ENCODE measurements around the gene KAT2B. TPM values are rescaled to one million over a fixed set of nuclear protein-coding genes. Genes with fewer than 3 reads are reported as not detected.
A peak's percentile ranks its signal among the peaks of the same experiment; 100 is the strongest.

Gene KAT2B
- total and polyA plus RNA-seq, 2 donors (not counting 1 experiment from before 2014, with no cell fraction given): 21.7 to 57.5 TPM

DNA sequence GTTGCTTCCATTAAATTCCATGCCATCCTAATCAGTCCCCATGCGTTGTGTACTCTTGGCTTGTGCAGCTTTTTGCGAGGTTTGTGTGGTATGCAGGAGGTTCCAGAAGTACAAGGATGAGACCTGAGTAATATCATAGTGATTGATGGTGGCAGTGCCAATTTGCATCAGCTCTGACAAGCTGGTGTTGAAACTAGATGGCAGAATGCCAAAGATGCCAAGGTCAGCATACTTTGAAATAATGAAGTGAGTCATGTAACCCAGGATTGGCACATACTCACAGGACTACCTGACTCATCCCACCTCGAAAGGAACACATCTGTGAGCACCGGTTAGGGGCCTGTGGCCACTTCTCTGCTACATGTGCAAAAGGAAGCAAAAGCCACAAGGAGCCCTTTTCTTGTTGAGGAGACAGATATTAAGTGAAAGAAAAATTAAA is 14.3 kb downstream of the KAT2B start:
- Histone ChIP-seq H3K9ac (ENCODE audit: low read length) (no peak overlapping the region), H3K79me2 (ENCODE audit: control insufficient read depth, insufficient read depth, low read length) (peaks cover 79% of the 10 kb centered on the region), H3K27ac (ENCODE audit: low read length in 2 of 2) (peak overlapping the region in 1 of 2 donors; percentile 55), H3K9me3 (ENCODE audit: control extremely low read depth in 1 of 3, control insufficient read depth in 2 of 3, insufficient read depth in 1 of 3, low read length in 2 of 3) (no peaks in the 10 kb centered on the region), H4K20me1 (ENCODE audit: control insufficient read depth, insufficient read depth, low read length, poor library complexity, severe bottlenecking) (peaks cover 24% of the 10 kb centered on the region), H3K4me3 (ENCODE audit: control extremely low read depth in 1 of 5, extremely low read depth in 1 of 5, insufficient read depth in 1 of 5, low read depth in 2 of 5, low read length in 4 of 5) (no peak overlapping the region), H3K4me1 (ENCODE audit: control insufficient read depth in 2 of 2, insufficient read depth in 2 of 2, low read length in 2 of 2) (peaks cover 34 to 41% of the 10 kb centered on the region in 2 donors), H3K27me3 (replicated peaks in 1 of 4; ENCODE audit: control extremely low read depth in 1 of 4, control insufficient read depth in 3 of 4, insufficient read depth in 4 of 4, low read length in 3 of 4) (no peaks in the 10 kb centered on the region), H3K36me3 (replicated peaks in 1 of 2; ENCODE audit: control extremely low read depth in 1 of 2, control insufficient read depth in 1 of 2, extremely low read depth in 1 of 2, insufficient read depth in 2 of 2, low read length in 1 of 2) (peaks cover 0 to 2% of the 10 kb centered on the region in 2 experiments), H3K4me2 (replicated peaks; ENCODE audit: low read depth, low read length, poor library complexity, severe bottlenecking) (peak overlapping the region; percentile 53), H2AFZ (ENCODE audit: insufficient read depth, low read depth, low read length, poor library complexity, severe bottlenecking) (no peak overlapping the region)
- TF ChIP-seq, protein P1, sequence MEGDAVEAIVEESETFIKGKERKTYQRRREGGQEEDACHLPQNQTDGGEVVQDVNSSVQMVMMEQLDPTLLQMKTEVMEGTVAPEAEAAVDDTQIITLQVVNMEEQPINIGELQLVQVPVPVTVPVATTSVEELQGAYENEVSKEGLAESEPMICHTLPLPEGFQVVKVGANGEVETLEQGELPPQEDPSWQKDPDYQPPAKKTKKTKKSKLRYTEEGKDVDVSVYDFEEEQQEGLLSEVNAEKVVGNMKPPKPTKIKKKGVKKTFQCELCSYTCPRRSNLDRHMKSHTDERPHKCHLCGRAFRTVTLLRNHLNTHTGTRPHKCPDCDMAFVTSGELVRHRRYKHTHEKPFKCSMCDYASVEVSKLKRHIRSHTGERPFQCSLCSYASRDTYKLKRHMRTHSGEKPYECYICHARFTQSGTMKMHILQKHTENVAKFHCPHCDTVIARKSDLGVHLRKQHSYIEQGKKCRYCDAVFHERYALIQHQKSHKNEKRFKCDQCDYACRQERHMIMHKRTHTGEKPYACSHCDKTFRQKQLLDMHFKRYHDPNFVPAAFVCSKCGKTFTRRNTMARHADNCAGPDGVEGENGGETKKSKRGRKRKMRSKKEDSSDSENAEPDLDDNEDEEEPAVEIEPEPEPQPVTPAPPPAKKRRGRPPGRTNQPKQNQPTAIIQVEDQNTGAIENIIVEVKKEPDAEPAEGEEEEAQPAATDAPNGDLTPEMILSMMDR (IDR thresholded peaks at IDR 0.05): no peak
- no peak for TF ChIP-seq EZH2 (IDR thresholded peaks at IDR 0.05; ENCODE audit: borderline replicate concordance, insufficient read depth, low read depth, low read length, poor library complexity, severe bottlenecking)
- Mint-ChIP-seq H3K27ac (no peak overlapping the region), H3K9me3 (ENCODE audit: insufficient read depth) (no peaks in the 10 kb centered on the region), H3K4me1 (peaks cover 33% of the 10 kb centered on the region), H3K4me3 (no peak overlapping the region), H3K27me3 (no peaks in the 10 kb centered on the region)
- intact Hi-C loops (cut with micrococcal nuclease): loop anchor here (1.0 kb wide), 1 partner anchor 15 kb away; no protein-coding TSS in a partner anchor
- CTCF ChIA-PET: interaction anchor here (0.6 to 1.8 kb wide), 2 partner anchors 11 to 14 kb away, joined by 4 to 8 read pairs; partner anchors contain the start of gene KAT2B
- WGBS (ENCODE audit: insufficient coverage): 68% methylated on average over 2 of the region's 4 CpGs
- DNase-seq (peak; percentile 37), ATAC-seq (ENCODE audit: low read depth) (peak; percentile 87)
- POLR2A ChIA-PET: no interaction called here

DNA sequence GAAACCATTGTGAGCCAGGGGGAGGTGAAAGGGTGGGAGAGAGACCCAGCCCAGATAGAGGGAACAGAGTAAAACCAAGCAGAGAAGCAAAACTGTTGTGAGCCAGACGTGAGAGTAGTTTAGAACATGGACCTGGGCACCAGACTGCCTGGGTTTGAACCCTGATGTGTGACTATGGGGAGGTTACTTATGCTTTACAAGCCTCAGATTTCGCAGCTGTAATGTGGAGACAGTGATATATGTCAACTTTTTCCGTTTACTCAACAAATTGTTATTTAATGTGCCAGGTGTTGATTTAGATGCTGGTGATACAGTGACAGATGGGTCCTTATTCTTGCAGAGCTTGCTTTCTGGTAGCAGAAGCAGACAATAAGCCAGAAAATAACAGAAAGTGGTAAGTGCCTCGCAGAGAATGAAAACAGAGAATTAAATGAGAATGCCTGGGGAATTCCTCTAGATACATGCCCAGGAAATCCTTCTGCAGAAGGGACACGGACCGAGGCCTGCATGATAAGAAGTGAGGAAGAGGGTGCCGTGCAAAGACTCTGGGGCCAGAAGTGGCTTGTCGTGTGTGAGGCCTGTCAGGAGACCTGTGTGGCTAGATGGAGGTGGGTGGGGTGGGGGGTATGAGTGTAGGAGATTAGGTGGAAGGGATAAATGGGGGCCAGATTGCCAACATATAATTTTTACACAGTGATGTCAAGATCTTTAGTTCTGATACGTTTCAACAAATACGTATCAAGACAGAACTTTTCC is 15.0 kb downstream of the KAT2B start:
- no peaks in the 10 kb centered on the region for H3K27me3 Mint-ChIP-seq
- Histone ChIP-seq H3K9ac (ENCODE audit: low read length) (no peak overlapping the region), H3K4me3 (ENCODE audit: control extremely low read depth in 1 of 5, extremely low read depth in 1 of 5, insufficient read depth in 1 of 5, low read depth in 2 of 5, low read length in 4 of 5) (no peak overlapping the region), H3K9me3 (ENCODE audit: control extremely low read depth in 1 of 3, control insufficient read depth in 2 of 3, insufficient read depth in 1 of 3, low read length in 2 of 3) (no peaks in the 10 kb centered on the region), H3K79me2 (ENCODE audit: control insufficient read depth, insufficient read depth, low read length) (peaks cover 79% of the 10 kb centered on the region), H2AFZ (ENCODE audit: insufficient read depth, low read depth, low read length, poor library complexity, severe bottlenecking) (peak overlapping the region; percentile 38), H3K27ac (ENCODE audit: low read length in 2 of 2) (peak overlapping the region in 1 of 2 donors; percentile 55), H4K20me1 (ENCODE audit: control insufficient read depth, insufficient read depth, low read length, poor library complexity, severe bottlenecking) (peaks cover 24% of the 10 kb centered on the region), H3K27me3 (replicated peaks in 1 of 4; ENCODE audit: control extremely low read depth in 1 of 4, control insufficient read depth in 3 of 4, insufficient read depth in 4 of 4, low read length in 3 of 4) (no peaks in the 10 kb centered on the region), H3K4me1 (ENCODE audit: control insufficient read depth in 2 of 2, insufficient read depth in 2 of 2, low read length in 2 of 2) (peaks cover 31 to 37% of the 10 kb centered on the region in 2 donors), H3K36me3 (replicated peaks in 1 of 2; ENCODE audit: control extremely low read depth in 1 of 2, control insufficient read depth in 1 of 2, extremely low read depth in 1 of 2, insufficient read depth in 2 of 2, low read length in 1 of 2) (peaks cover 0 to 2% of the 10 kb centered on the region in 2 experiments), H3K4me2 (replicated peaks; ENCODE audit: low read depth, low read length, poor library complexity, severe bottlenecking) (peak overlapping the region; percentile 53)
- WGBS (ENCODE audit: insufficient coverage): 13% methylated on average over 6 of the region's 10 CpGs
- ChIA-PET POLR2A (no interaction called here), CTCF (interaction anchor here (0.6 to 1.8 kb wide), 3 partner anchors 10 to 14 kb away, joined by 3 to 8 read pairs (median 4); partner anchors contain the start of gene KAT2B)
- no peak overlapping the region for H3K27ac Mint-ChIP-seq
- ATAC-seq (ENCODE audit: low read depth) (no peak), DNase-seq (no peak)
- H3K4me3 Mint-ChIP-seq: no peak overlapping the region
- no peak for TF ChIP-seq EZH2 (IDR thresholded peaks at IDR 0.05; ENCODE audit: borderline replicate concordance, insufficient read depth, low read depth, low read length, poor library complexity, severe bottlenecking)
- TF ChIP-seq, protein P1 (IDR thresholded peaks at IDR 0.05): no peak
- intact Hi-C loops (cut with micrococcal nuclease): no loop called here
- H3K9me3 Mint-ChIP-seq (ENCODE audit: insufficient read depth): no peaks in the 10 kb centered on the region
- H3K4me1 Mint-ChIP-seq: peaks cover 33% of the 10 kb centered on the region

Measured in B cell (primary cell).